Adipocyte (in vitro differentiated cells): ENCODE data around the gene CA5A.

Experiments
- DNase-seq: peaks from one replicate; pipeline ENCODE4 v3.0.0-alpha.2; 2015; ENCODE audit warnings: low read depth
- H3K27me3 ChIP-seq: replicated peaks from 2 replicates; pipeline ENCODE4 v1.7.0; 2013; ENCODE audit warnings: mild to moderate bottlenecking, low read length, moderate library complexity; ENCODE audit not compliant: control insufficient read depth, insufficient read depth
- H3K36me3 ChIP-seq: 2 replicates; pipeline ENCODE4 v1.7.0; 2013; ENCODE audit warnings: low read length, mild to moderate bottlenecking, moderate library complexity; ENCODE audit not compliant: control insufficient read depth, insufficient read depth, severe bottlenecking
- H3K4me1 ChIP-seq: 2 replicates; pipeline ENCODE4 v1.7.0; 2013; ENCODE audit warnings: mild to moderate bottlenecking, low read length, moderate library complexity; ENCODE audit not compliant: control insufficient read depth, insufficient read depth
- H3K4me3 ChIP-seq: 2 replicates; pipeline ENCODE4 v1.7.0; 2013; ENCODE audit warnings: mild to moderate bottlenecking, low read length, moderate library complexity
- H3K9ac ChIP-seq: 2 replicates; pipeline ENCODE4 v1.7.0; 2013; ENCODE audit warnings: mild to moderate bottlenecking, low read length, moderate library complexity
- H3K9me3 ChIP-seq: 2 replicates; pipeline ENCODE4 v1.7.0; 2013; ENCODE audit warnings: mild to moderate bottlenecking, low read length, moderate library complexity; ENCODE audit not compliant: control insufficient read depth

Gene CA5A

GRCh38 chr16:87976665-87977064, 40.3 kb upstream of the CA5A start:
- peaks cover 8% of the 10 kb centered on the region for H3K4me1 ChIP-seq
- H3K27me3 ChIP-seq = no peaks in the 10 kb centered on the region
- no peak overlapping the region for H3K4me3 ChIP-seq
- no peak overlapping the region for H3K9ac ChIP-seq
- H3K36me3 ChIP-seq = peaks cover 10% of the 10 kb centered on the region
- peaks cover 15% of the 10 kb centered on the region for H3K9me3 ChIP-seq
- peak; percentile 49 for DNase-seq

- peaks cover 8% of the 10 kb centered on the region for H3K4me1 ChIP-seq
- H3K9me3 ChIP-seq = peaks cover 22% of the 10 kb centered on the region
- no peak for DNase-seq
- no peaks in the 10 kb centered on the region for H3K27me3 ChIP-seq
- no peak overlapping the region for H3K9ac ChIP-seq
- no peak overlapping the region for H3K4me3 ChIP-seq
- peaks cover 6% of the 10 kb centered on the region for H3K36me3 ChIP-seq
These were observed 37.8 kb upstream of the CA5A start for GRCh38 chr16:87974178-87974577.

DNA sequence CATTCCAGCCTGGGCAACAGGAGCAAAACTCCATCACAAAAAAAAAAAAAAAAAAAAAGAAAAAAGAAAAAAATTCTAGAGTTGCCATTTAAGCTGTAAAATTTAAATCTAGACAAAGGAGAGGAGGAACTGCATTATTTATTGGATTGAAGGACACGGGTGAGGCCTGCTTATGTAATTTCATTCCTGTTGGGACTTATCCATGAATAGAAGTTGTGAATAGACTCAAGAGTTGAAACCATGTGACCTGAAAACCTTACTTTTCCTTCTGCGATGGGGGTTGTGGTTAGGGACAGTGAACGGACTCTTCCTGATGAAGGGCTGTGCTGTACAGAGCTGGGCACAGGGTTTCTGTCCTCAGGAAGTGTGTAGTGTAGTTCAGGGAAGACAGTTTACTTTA, 37.4 kb upstream of the CA5A start:
- no peak for DNase-seq
- Histone ChIP-seq H3K36me3 (peaks cover 6% of the 10 kb centered on the region), H3K9ac (no peak overlapping the region), H3K4me3 (no peak overlapping the region), H3K4me1 (peaks cover 8% of the 10 kb centered on the region), H3K9me3 (peaks cover 22% of the 10 kb centered on the region), H3K27me3 (no peaks in the 10 kb centered on the region)

- peak; percentile 18 for DNase-seq
- Histone ChIP-seq H3K9me3 (peaks cover 22% of the 10 kb centered on the region), H3K4me3 (no peak overlapping the region), H3K27me3 (no peaks in the 10 kb centered on the region), H3K4me1 (peaks cover 11% of the 10 kb centered on the region), H3K36me3 (peaks cover 3% of the 10 kb centered on the region), H3K9ac (no peak overlapping the region)
These were observed 35.6 kb upstream of the CA5A start for GRCh38 chr16:87971933-87972332.

GRCh38 chr16:87970186-87970585, 33.9 kb upstream of the CA5A start:
- H3K9me3 ChIP-seq = peaks cover 22% of the 10 kb centered on the region
- H3K4me3 ChIP-seq = no peak overlapping the region
- peak; percentile 52 for DNase-seq
- no peaks in the 10 kb centered on the region for H3K27me3 ChIP-seq
- peaks cover 18% of the 10 kb centered on the region for H3K4me1 ChIP-seq
- H3K36me3 ChIP-seq = peaks cover 3% of the 10 kb centered on the region
- H3K9ac ChIP-seq = no peak overlapping the region

GRCh38 chr16:87968541-87968940, 32.2 kb upstream of the CA5A start:
- Histone ChIP-seq H3K36me3 (peaks cover 3% of the 10 kb centered on the region), H3K9ac (no peak overlapping the region), H3K4me3 (no peak overlapping the region), H3K27me3 (no peaks in the 10 kb centered on the region), H3K9me3 (peaks cover 22% of the 10 kb centered on the region), H3K4me1 (peaks cover 18% of the 10 kb centered on the region)
- peak; percentile 83 for DNase-seq

DNA sequence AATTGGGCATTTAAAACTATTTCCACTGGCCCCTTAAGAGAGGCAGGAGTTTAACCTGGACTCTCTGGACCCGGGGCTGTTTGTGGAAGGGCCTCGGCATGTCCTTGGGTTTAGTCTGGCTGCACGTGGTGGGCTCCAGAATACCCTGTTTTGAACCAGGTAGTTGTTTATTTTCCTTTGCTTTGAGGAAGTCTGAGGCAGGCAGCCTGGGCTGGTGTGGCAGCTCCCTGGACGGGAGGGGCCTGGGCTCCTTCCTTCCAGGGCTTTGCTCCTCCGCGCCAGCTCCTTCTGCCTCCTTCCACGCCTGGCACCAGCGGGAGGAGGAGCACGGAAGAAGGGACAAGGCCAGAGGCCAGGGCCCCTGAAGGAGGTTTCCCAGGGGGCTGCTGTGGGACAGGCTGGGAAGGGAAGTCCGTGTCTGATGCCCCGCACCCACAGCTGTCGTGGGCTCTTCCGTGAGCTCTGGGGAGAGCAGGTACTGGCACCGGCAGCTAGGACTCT, 30.4 kb upstream of the CA5A start:
- H3K4me1 ChIP-seq = peaks cover 23% of the 10 kb centered on the region
- peak overlapping the region; percentile 72 for H3K9ac ChIP-seq
- peaks cover 8% of the 10 kb centered on the region for H3K9me3 ChIP-seq
- DNase-seq = peak; percentile 36
- peak overlapping the region; percentile 51 for H3K4me3 ChIP-seq
- H3K36me3 ChIP-seq = peaks cover 3% of the 10 kb centered on the region
- no peaks in the 10 kb centered on the region for H3K27me3 ChIP-seq

- Histone ChIP-seq H3K4me3 (peak overlapping the region; percentile 51), H3K36me3 (peaks cover 2% of the 10 kb centered on the region), H3K27me3 (no peaks in the 10 kb centered on the region), H3K9me3 (peaks cover 2% of the 10 kb centered on the region), H3K9ac (peak overlapping the region; percentile 72), H3K4me1 (peaks cover 23% of the 10 kb centered on the region)
- DNase-seq = peak; percentile 67
These were observed 29.8 kb upstream of the CA5A start for GRCh38 chr16:87966064-87966645.

DNA sequence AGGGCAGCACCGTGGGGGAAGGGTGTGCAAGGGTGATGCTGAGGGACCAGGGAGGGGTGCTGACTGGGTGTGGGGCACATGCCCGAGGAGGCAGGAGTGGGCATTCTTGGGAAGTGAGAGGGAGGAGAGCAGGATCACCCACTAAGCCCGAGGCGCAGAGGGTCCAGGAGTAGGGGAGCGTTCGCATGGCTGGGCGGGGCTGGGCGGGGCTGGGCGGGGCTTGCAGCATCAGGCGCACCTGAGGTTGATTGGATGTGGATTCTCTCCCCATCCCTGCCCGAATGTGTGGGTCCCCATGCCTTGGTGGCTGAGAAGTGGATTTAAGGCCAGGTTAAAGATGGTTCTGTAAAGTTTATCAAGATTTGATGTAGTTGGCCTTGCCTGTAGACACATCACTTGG, 29.1 kb upstream of the CA5A start:
- Histone ChIP-seq H3K9ac (no peak overlapping the region), H3K27me3 (no peaks in the 10 kb centered on the region), H3K4me1 (peaks cover 23% of the 10 kb centered on the region), H3K36me3 (no peaks in the 10 kb centered on the region), H3K4me3 (no peak overlapping the region), H3K9me3 (no peaks in the 10 kb centered on the region)
- DNase-seq = no peak

- H3K9me3 ChIP-seq = no peaks in the 10 kb centered on the region
- H3K4me1 ChIP-seq = peaks cover 23% of the 10 kb centered on the region
- no peaks in the 10 kb centered on the region for H3K36me3 ChIP-seq
- no peaks in the 10 kb centered on the region for H3K27me3 ChIP-seq
- no peak overlapping the region for H3K9ac ChIP-seq
- no peak for DNase-seq
- H3K4me3 ChIP-seq = no peak overlapping the region
These were observed 27.8 kb upstream of the CA5A start for GRCh38 chr16:87964049-87964659.

- no peaks in the 10 kb centered on the region for H3K9me3 ChIP-seq
- peak; percentile 61 for DNase-seq
- no peaks in the 10 kb centered on the region for H3K27me3 ChIP-seq
- H3K9ac ChIP-seq = no peak overlapping the region
- H3K36me3 ChIP-seq = no peaks in the 10 kb centered on the region
- peaks cover 23% of the 10 kb centered on the region for H3K4me1 ChIP-seq
- no peak overlapping the region for H3K4me3 ChIP-seq
These were observed 27.1 kb upstream of the CA5A start for GRCh38 chr16:87963400-87963799.
